K562 (cell line): ENCODE results near the gene IP6K3. TPM values are rescaled to one million over a fixed set of nuclear protein-coding genes. Genes with fewer than 3 reads are reported as not detected.
A peak's percentile ranks its signal among the peaks of the same experiment; 100 is the strongest.

Experiments
- ATAC-seq: fragments of 200-7000 bp; cut with Tn5 transposase; 3 replicates; pipeline ENCODE4 v1.9.1; 2020; ENCODE audit warnings: moderate library complexity
- BruUV-seq: library from RNA; stranded (reverse); fragments of 400-500 nt; replicated peaks from 2 replicates; lab custom pipeline; 2021; lab: Mats Ljungman, UMichigan
- CTCF ChIA-PET: fragments of 300-600 bp; formaldehyde crosslinking; extraction: SDS; loops from one replicate; lab custom pipeline; 2021; ENCODE audit warnings: low intra/inter-chr PET ratio; lab: Yijun Ruan, JAX
- POLR2A ChIA-PET: fragments of 300-600, 350-650 bp; sonication (Branson Sonifier 250); formaldehyde crosslinking; extraction: SDS; loops from one replicate; lab custom pipeline; 2021; ENCODE audit warnings: antibody characterized with exemption, inconsistent platforms; lab: Yijun Ruan, JAX
- DNase-seq, 4 experiments: peaks; one replicate each; pipeline versions ENCODE4 v3.0.0 to v3.0.0-alpha.2; 2011 to 2018; ENCODE audit warnings: low spot score in 3 of 4, mixed read lengths in 3 of 4; ENCODE audit errors: extremely low read depth in 1 of 4
- FAIRE-seq: peaks from 2 replicates; lab custom pipeline; 2011; peaks lifted over from hg19 to GRCh38; lab: Jason Lieb, UNC
- H2AFZ ChIP-seq: 2 replicates; pipeline ENCODE4 v1.6.0; 2011; ENCODE audit warnings: low read depth, low read length, control low read depth, inconsistent platforms
- H3K27ac ChIP-seq: fragments of 200-600 bp; 3 replicates; pipeline ENCODE4 v1.8.0; 2011; ENCODE audit warnings: low read depth, mild to moderate bottlenecking, control low read depth, inconsistent platforms, low read length, moderate library complexity, mixed read lengths; ENCODE audit errors: extremely low read depth
- H3K27me3 ChIP-seq, 2 experiments: fragments of 300-600 bp in 1 of 2; 2 replicates in 1 of 2; 3 replicates in 1 of 2; pipeline versions ENCODE4 v1.6.0 to v1.8.0; 2011; ENCODE audit warnings: inconsistent platforms in 2 of 2, low read length in 2 of 2, mild to moderate bottlenecking in 1 of 2, mixed read lengths in 1 of 2, moderate library complexity in 1 of 2; ENCODE audit not compliant: control insufficient read depth in 2 of 2, insufficient read depth in 2 of 2
- H3K36me3 ChIP-seq: fragments of 300-600 bp; 3 replicates; pipeline ENCODE4 v1.8.0; 2011; ENCODE audit warnings: mild to moderate bottlenecking, low read length, inconsistent platforms; ENCODE audit not compliant: control insufficient read depth, insufficient read depth
- H3K4me1 ChIP-seq, 2 experiments: fragments of 200-600 bp in 1 of 2; replicated peaks in 1 of 2; 2 replicates in 1 of 2; 3 replicates in 1 of 2; pipeline versions ENCODE4 v1.5.1 to v1.8.0; 2011; ENCODE audit warnings: inconsistent platforms in 2 of 2, low read length in 2 of 2, mild to moderate bottlenecking in 1 of 2, mixed read lengths in 1 of 2, moderate library complexity in 1 of 2; ENCODE audit not compliant: control insufficient read depth in 2 of 2, insufficient read depth in 2 of 2
- H3K4me2 ChIP-seq: 2 replicates; pipeline ENCODE4 v1.6.1; 2011; ENCODE audit warnings: low read length, control low read depth, inconsistent platforms, mixed read lengths; ENCODE audit not compliant: insufficient read depth
- H3K4me3 ChIP-seq: fragments of 200-600 bp; sonication (generic), shearing (Covaris generic); 2 replicates; pipeline ENCODE4 v1.5.1; 2016; ENCODE audit warnings: control low read depth, inconsistent platforms
- H3K79me2 ChIP-seq: fragments of 200-600 bp; 3 replicates; pipeline ENCODE4 v1.8.0; 2011; ENCODE audit warnings: low read length, inconsistent platforms; ENCODE audit not compliant: control insufficient read depth, insufficient read depth
- H3K9ac ChIP-seq, 2 experiments: 2 replicates each; pipeline versions ENCODE4 v1.6.0 to v1.6.1; 2011; ENCODE audit warnings: low read depth in 2 of 2, low read length in 2 of 2, control low read depth in 1 of 2, inconsistent platforms in 1 of 2, mild to moderate bottlenecking in 1 of 2, mixed read lengths in 1 of 2; ENCODE audit not compliant: insufficient read depth in 1 of 2
- H3K9me1 ChIP-seq: one replicate; pipeline ENCODE4 v1.6.0; 2011; ENCODE audit warnings: inconsistent platforms, mild to moderate bottlenecking, low read length, moderate library complexity; ENCODE audit not compliant: control insufficient read depth, insufficient read depth
- H3K9me3 ChIP-seq: replicated peaks from 2 replicates; pipeline ENCODE4 v1.5.1; 2011; ENCODE audit warnings: low read depth, low read length, inconsistent platforms; ENCODE audit not compliant: control insufficient read depth, insufficient read depth
- H4K20me1 ChIP-seq: replicated peaks from 2 replicates; pipeline ENCODE4 v1.6.1; 2011; ENCODE audit warnings: low read length, inconsistent platforms, mixed read lengths; ENCODE audit not compliant: control insufficient read depth, insufficient read depth
- CAMTA2 ChIP-seq: fragments of 250-450 bp; sonication (Bioruptor Pico); conservative IDR thresholded peaks from 2 replicates; pipeline ENCODE4 v1.5.1; 2022
- GTF2A2 ChIP-seq: IDR thresholded peaks from 2 replicates; pipeline ENCODE4 v1.6.1; 2016; ENCODE audit warnings: mild to moderate bottlenecking, missing genetic modification characterization, missing compliant biosample characterization
- JUN ChIP-seq, 2 experiments: sonication (generic) in 1 of 2; formaldehyde crosslinking in 1 of 2; IDR thresholded peaks; 2 replicates each; pipeline versions ENCODE4 v1.6.1 to v1.8.0; 2012 to 2022; ENCODE audit warnings: borderline replicate concordance in 2 of 2, mild to moderate bottlenecking in 2 of 2, improper control_type of control experiment in 1 of 2, low read depth in 1 of 2, low read length in 1 of 2, missing genetic modification reagents in 1 of 2
- KLF1 ChIP-seq: fragments of 450-650 bp; IDR thresholded peaks from 2 replicates; pipeline ENCODE4 v1.6.1; 2016; ENCODE audit warnings: missing genetic modification characterization, missing compliant biosample characterization
- MCM5 ChIP-seq: fragments of 450-650 bp; IDR thresholded peaks from 2 replicates; pipeline ENCODE4 v1.6.1; 2016; ENCODE audit warnings: low read depth
- NFIX ChIP-seq: fragments of 250-450 bp; sonication (Bioruptor Pico); IDR thresholded peaks from 2 replicates; pipeline ENCODE4 v1.4.0; 2020; ENCODE audit warnings: low read depth, mild to moderate bottlenecking, moderate library complexity
- POLR2A ChIP-seq: fragments of 450-650 bp; conservative IDR thresholded peaks from 2 replicates; pipeline ENCODE4 v1.6.1; 2016
- POLR2G ChIP-seq: fragments of 200-400 bp; formaldehyde crosslinking; IDR thresholded peaks from 2 replicates; pipeline ENCODE4 v1.6.1; 2017; ENCODE audit warnings: low read depth, mild to moderate bottlenecking, antibody characterized with exemption, low read length, moderate library complexity
- SMAD1 ChIP-seq: fragments of 150-350 bp; IDR thresholded peaks from 2 replicates; pipeline ENCODE4 v1.6.1; 2014; ENCODE audit warnings: low read length, low read depth; ENCODE audit not compliant: partially characterized antibody
- WGBS: fragments of 100-300 bp; shearing (Covaris generic); methylation state at CpG from one replicate; pipeline ENCODE4 v1.1.6; 2016; ENCODE audit warnings: low coverage, mixed read lengths; ENCODE audit not compliant: insufficient coverage; ENCODE audit errors: missing lambda C conversion rate; 5-methylcytosine and 5-hydroxymethylcytosine counted together
- in situ Hi-C: fragments of 300-500 bp; cut with MboI; formaldehyde crosslinking; loops from 4 replicates; pipeline ENCODE4 v1.15.0; 2018; ENCODE audit warnings: inconsistent platforms, mixed read lengths
- intact Hi-C: fragments of 100-400 bp; cut with micrococcal nuclease; formaldehyde crosslinking; loops from 2 replicates; pipeline ENCODE4 v1.14.2; 2022
- polyA plus RNA-seq, 8 experiments: library from polyadenylated mRNA; depleted of rRNA in 4 of 8; stranded (reverse) in 5 of 8; unstranded in 3 of 8; fragments of >200 nt; fragmentation: Nextera tagmentation in 2 of 8; fragmentation: Illumina TruSeq in 1 of 8; extraction: Ambion mirVana in 2 of 8; extraction: Trizol in 1 of 8; gene quantifications; 2 replicates each; pipeline versions ENCODE4 v1.2.1 to v1.2.3, GENCODE V29; 2011 to 2014; ENCODE audit warnings: inconsistent platforms in 1 of 8, missing spikeins in 1 of 8
- total RNA-seq, 7 experiments: library from RNA; depleted of rRNA in 6 of 7; stranded (reverse); fragments of >200 nt in 6 of 7; fragmentation: Illumina TruSeq in 2 of 7; extraction: Trizol in 2 of 7; gene quantifications; 2 replicates each; pipeline versions ENCODE4 v1.2.1 to v1.2.3, GENCODE V29; 2011 to 2021; ENCODE audit warnings: low replicate concordance in 1 of 7
- TF ChIP-seq, protein P1 (sequence below): fragments of 450-650 bp; IDR thresholded peaks from one replicate; pipeline ENCODE4 v1.6.1; 2018; ENCODE audit warnings: mild to moderate bottlenecking, moderate library complexity; ENCODE audit not compliant: partially characterized antibody
- TF ChIP-seq, protein P2 (sequence below): sonication (generic); formaldehyde crosslinking; IDR thresholded peaks from 2 replicates; pipeline ENCODE4 v1.8.0; 2023; ENCODE audit warnings: missing genetic modification reagents, mild to moderate bottlenecking, borderline replicate concordance
- TF ChIP-seq, protein P3 (sequence below): fragments of 450-650 bp; IDR thresholded peaks from 2 replicates; pipeline ENCODE4 v1.6.1; 2014; ENCODE audit warnings: low read depth, mild to moderate bottlenecking, moderate library complexity, borderline replicate concordance

Gene IP6K3
- total and polyA plus RNA-seq, 9 of the 15 experiments (the other 6 are each of a cell fraction or from before 2014, with no cell fraction given), result not detected

DNA sequence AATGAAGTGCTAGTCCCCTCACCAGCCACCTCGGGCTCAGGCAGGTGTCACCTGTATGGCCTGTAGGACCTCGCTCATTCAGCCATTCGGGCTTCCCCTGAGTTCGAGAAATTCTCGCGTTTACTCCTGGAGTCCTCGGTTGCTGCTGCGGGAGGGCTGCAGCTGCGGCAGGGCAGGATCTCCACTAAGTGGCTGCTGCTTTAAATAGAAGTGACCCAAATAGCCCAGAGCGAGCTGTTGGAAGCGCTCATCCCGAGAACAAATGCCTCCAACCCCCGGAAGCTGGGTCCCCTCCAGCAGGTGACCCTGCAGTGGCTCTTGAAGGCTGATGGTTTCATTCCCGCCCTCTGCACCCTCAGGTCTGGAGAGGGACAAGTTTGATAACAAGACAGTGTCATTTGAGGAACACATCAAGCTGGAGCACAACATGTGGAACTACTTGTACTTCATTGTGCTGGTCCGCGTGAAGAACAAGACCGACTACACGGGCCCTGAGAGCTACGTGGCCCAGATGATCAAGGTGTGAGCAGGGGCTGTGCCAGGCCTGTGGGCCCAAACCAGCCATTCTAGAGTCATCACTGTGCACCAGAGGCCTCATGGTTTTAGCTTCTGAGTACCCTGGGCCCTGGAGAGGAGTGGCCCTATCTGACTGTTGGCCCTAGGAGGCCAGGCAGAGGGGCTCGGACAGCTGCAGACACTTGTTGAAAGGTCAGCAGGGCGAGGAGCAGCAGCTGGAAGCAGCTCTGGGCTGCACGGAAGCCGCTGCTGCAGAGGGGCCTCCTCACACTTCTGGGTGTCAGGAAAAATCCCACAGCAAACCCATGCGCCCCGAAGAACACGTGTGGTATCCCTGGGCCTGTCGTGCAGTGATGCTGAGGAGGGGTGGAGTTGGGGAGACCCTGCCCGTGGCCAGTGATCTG, 53.3 kb downstream of the IP6K3 start:
- POLR2A ChIA-PET, result interaction anchor here (0.6 to 2.2 kb wide), 5 partner anchors 8 to 101 kb away, joined by 3 to 8 read pairs (median 3); partner anchors contain the start of gene UQCC2
- TF ChIP-seq, protein P1, sequence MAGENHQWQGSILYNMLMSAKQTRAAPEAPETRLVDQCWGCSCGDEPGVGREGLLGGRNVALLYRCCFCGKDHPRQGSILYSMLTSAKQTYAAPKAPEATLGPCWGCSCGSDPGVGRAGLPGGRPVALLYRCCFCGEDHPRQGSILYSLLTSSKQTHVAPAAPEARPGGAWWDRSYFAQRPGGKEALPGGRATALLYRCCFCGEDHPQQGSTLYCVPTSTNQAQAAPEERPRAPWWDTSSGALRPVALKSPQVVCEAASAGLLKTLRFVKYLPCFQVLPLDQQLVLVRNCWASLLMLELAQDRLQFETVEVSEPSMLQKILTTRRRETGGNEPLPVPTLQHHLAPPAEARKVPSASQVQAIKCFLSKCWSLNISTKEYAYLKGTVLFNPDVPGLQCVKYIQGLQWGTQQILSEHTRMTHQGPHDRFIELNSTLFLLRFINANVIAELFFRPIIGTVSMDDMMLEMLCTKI, result no peak
- TF ChIP-seq POLR2G (peak; percentile 26; the same call in 1 of the 2 replicates), NFIX (CRISPR knock-in tag) (no peak), MCM5 (no peak), KLF1 (no peak), SMAD1 (no peak), POLR2A (peak; percentile 14; the same call in 1 of the 2 replicates), CAMTA2 (CRISPR knock-in tag) (no peak), JUN (IDR thresholded peaks at IDR 0.05; ENCODE audit: borderline replicate concordance, low read depth, low read length) (no peak), JUN (CRISPR knock-in tag; IDR thresholded peaks at IDR 0.05; ENCODE audit: borderline replicate concordance) (no peak), GTF2A2 (tag) (no peak)
- TF ChIP-seq, protein P2, sequence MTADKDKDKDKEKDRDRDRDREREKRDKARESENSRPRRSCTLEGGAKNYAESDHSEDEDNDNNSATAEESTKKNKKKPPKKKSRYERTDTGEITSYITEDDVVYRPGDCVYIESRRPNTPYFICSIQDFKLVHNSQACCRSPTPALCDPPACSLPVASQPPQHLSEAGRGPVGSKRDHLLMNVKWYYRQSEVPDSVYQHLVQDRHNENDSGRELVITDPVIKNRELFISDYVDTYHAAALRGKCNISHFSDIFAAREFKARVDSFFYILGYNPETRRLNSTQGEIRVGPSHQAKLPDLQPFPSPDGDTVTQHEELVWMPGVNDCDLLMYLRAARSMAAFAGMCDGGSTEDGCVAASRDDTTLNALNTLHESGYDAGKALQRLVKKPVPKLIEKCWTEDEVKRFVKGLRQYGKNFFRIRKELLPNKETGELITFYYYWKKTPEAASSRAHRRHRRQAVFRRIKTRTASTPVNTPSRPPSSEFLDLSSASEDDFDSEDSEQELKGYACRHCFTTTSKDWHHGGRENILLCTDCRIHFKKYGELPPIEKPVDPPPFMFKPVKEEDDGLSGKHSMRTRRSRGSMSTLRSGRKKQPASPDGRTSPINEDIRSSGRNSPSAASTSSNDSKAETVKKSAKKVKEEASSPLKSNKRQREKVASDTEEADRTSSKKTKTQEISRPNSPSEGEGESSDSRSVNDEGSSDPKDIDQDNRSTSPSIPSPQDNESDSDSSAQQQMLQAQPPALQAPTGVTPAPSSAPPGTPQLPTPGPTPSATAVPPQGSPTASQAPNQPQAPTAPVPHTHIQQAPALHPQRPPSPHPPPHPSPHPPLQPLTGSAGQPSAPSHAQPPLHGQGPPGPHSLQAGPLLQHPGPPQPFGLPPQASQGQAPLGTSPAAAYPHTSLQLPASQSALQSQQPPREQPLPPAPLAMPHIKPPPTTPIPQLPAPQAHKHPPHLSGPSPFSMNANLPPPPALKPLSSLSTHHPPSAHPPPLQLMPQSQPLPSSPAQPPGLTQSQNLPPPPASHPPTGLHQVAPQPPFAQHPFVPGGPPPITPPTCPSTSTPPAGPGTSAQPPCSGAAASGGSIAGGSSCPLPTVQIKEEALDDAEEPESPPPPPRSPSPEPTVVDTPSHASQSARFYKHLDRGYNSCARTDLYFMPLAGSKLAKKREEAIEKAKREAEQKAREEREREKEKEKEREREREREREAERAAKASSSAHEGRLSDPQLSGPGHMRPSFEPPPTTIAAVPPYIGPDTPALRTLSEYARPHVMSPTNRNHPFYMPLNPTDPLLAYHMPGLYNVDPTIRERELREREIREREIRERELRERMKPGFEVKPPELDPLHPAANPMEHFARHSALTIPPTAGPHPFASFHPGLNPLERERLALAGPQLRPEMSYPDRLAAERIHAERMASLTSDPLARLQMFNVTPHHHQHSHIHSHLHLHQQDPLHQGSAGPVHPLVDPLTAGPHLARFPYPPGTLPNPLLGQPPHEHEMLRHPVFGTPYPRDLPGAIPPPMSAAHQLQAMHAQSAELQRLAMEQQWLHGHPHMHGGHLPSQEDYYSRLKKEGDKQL (CRISPR knock-in tag), result no peak
- TF ChIP-seq, protein P3, sequence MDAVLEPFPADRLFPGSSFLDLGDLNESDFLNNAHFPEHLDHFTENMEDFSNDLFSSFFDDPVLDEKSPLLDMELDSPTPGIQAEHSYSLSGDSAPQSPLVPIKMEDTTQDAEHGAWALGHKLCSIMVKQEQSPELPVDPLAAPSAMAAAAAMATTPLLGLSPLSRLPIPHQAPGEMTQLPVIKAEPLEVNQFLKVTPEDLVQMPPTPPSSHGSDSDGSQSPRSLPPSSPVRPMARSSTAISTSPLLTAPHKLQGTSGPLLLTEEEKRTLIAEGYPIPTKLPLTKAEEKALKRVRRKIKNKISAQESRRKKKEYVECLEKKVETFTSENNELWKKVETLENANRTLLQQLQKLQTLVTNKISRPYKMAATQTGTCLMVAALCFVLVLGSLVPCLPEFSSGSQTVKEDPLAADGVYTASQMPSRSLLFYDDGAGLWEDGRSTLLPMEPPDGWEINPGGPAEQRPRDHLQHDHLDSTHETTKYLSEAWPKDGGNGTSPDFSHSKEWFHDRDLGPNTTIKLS, result no peak

More for the DNA sequence above, 53.3 kb downstream of the IP6K3 start:
- no TSS peak for BruUV-seq
- DNase-seq, result no peak
- Histone ChIP-seq H4K20me1 (peaks cover 9% of the 10 kb centered on the region; the same call in 1 of the 2 replicates), H3K4me2 (no peak overlapping the region), H2AFZ (no peak overlapping the region), H3K4me3 (no peak overlapping the region), H3K27me3 (no peaks in the 10 kb centered on the region), H3K4me1 (peaks cover 5 to 26% of the 10 kb centered on the region in 2 experiments; a peak in 4 of 5 replicates), H3K9me3 (no peaks in the 10 kb centered on the region), H3K9me1 (no peaks in the 10 kb centered on the region), H3K27ac (no peak overlapping the region), H3K9ac (peak overlapping the region in 1 of 2 experiments; percentile 46; a peak in 1 of 4 replicates), H3K79me2 (no peaks in the 10 kb centered on the region), H3K36me3 (peaks cover 100% of the 10 kb centered on the region)
- CTCF ChIA-PET, result no interaction called here
- intact Hi-C loops, result no loop called here
- ATAC-seq, result no peak
- WGBS, result 85% methylated on average over 28 of the region's 28 CpGs
- in situ Hi-C loops, result no loop called here
- FAIRE-seq, result no peak
